SK-N-SH treated with all-trans-retinoic acid at 6 μM for 48 hours (cell line): Measurements from ENCODE around the gene DTWD2.

Experiments
- ATAC-seq: fragments of 200-7000 bp; cut with Tn5 transposase; 3 replicates; pipeline ENCODE4 v1.9.1; 2020; ENCODE audit warnings: mild to moderate bottlenecking, moderate library complexity
- ARNTL ChIP-seq: fragments of 450-650 bp; formaldehyde crosslinking; IDR thresholded peaks from 2 replicates; pipeline ENCODE4 v1.5.0; 2020; ENCODE audit warnings: low read depth, mild to moderate bottlenecking, moderate library complexity, borderline replicate concordance
- BACH2 ChIP-seq: fragments of 250-450 bp; sonication (Bioruptor Pico); IDR thresholded peaks from 2 replicates; pipeline ENCODE4 v1.9.0; 2021; ENCODE audit warnings: mild to moderate bottlenecking, borderline replicate concordance
- CREB5 ChIP-seq: fragments of 250-450 bp; sonication (Bioruptor Pico); IDR thresholded peaks from 2 replicates; pipeline ENCODE4 v1.5.1; 2020; ENCODE audit warnings: low read depth, mild to moderate bottlenecking, moderate library complexity
- CSDC2 ChIP-seq: fragments of 250-450 bp; sonication (Bioruptor Pico); IDR thresholded peaks from 2 replicates; pipeline ENCODE4 v1.5.0; 2020; ENCODE audit warnings: mild to moderate bottlenecking, moderate library complexity
- CSRNP3 ChIP-seq: fragments of 250-450 bp; sonication (Bioruptor Pico); IDR thresholded peaks from 2 replicates; pipeline ENCODE4 v1.5.1; 2021; ENCODE audit warnings: mild to moderate bottlenecking, moderate library complexity
- ESRRG ChIP-seq: fragments of 250-450 bp; sonication (Bioruptor Pico); IDR thresholded peaks from 2 replicates; pipeline ENCODE4 v1.6.1; 2021; ENCODE audit warnings: mild to moderate bottlenecking
- GLIS3 ChIP-seq: fragments of 250-450 bp; sonication (Bioruptor Pico); IDR thresholded peaks from 2 replicates; pipeline ENCODE4 v1.5.0; 2020; ENCODE audit warnings: mild to moderate bottlenecking, moderate library complexity
- ISL1 ChIP-seq: fragments of 250-450 bp; sonication (Bioruptor Pico); IDR thresholded peaks from 2 replicates; pipeline ENCODE4 v2.1.2; 2022; ENCODE audit warnings: mild to moderate bottlenecking, moderate library complexity
- OSR1 ChIP-seq: fragments of 250-450 bp; sonication (Bioruptor Pico); IDR thresholded peaks from 2 replicates; pipeline ENCODE4 v1.8.0; 2022; ENCODE audit warnings: moderate library complexity, mild to moderate bottlenecking, inconsistent platforms
- PATZ1 ChIP-seq: fragments of 250-450 bp; sonication (Bioruptor Pico); IDR thresholded peaks from 2 replicates; pipeline ENCODE4 v1.8.0; 2020; ENCODE audit warnings: mild to moderate bottlenecking, moderate library complexity, borderline replicate concordance
- POU6F1 ChIP-seq: fragments of 250-450 bp; sonication (Bioruptor Pico); IDR thresholded peaks from 2 replicates; pipeline ENCODE4 v1.8.0; 2021; ENCODE audit warnings: low read depth, mild to moderate bottlenecking, moderate library complexity, borderline replicate concordance
- RARB ChIP-seq: fragments of 250-450 bp; sonication (Bioruptor Pico); IDR thresholded peaks from 2 replicates; pipeline ENCODE4 v1.8.0; 2021; ENCODE audit warnings: mild to moderate bottlenecking, moderate library complexity
- SNAI2 ChIP-seq: fragments of 250-450 bp; sonication (Bioruptor Pico); IDR thresholded peaks from 2 replicates; pipeline ENCODE4 v1.5.0; 2020; ENCODE audit warnings: mild to moderate bottlenecking, moderate library complexity
- TCF4 ChIP-seq: fragments of 250-450 bp; sonication (Bioruptor Pico); IDR thresholded peaks from 2 replicates; pipeline ENCODE4 v1.8.0; 2021; ENCODE audit warnings: mild to moderate bottlenecking, moderate library complexity, borderline replicate concordance
- TOX ChIP-seq: fragments of 250-450 bp; sonication (Bioruptor Pico); IDR thresholded peaks from 2 replicates; pipeline ENCODE4 v1.8.0; 2021; ENCODE audit warnings: mild to moderate bottlenecking, moderate library complexity, borderline replicate concordance
- TSHZ2 ChIP-seq: fragments of 250-450 bp; sonication (Bioruptor Pico); IDR thresholded peaks from 2 replicates; pipeline ENCODE4 v1.5.0; 2020; ENCODE audit warnings: mild to moderate bottlenecking, moderate library complexity
- ZFP3 ChIP-seq: fragments of 250-450 bp; sonication (Bioruptor Pico); IDR thresholded peaks from 2 replicates; pipeline ENCODE4 v1.5.0; 2020; ENCODE audit warnings: mild to moderate bottlenecking, moderate library complexity
- ZFP30 ChIP-seq: fragments of 450-650 bp; formaldehyde crosslinking; IDR thresholded peaks from 2 replicates; pipeline ENCODE4 v1.5.0; 2022; ENCODE audit warnings: mild to moderate bottlenecking, moderate library complexity
- ZNF565 ChIP-seq: fragments of 450-650 bp; formaldehyde crosslinking; conservative IDR thresholded peaks from 2 replicates; pipeline ENCODE4 v1.5.0; 2020; ENCODE audit warnings: low read depth, mild to moderate bottlenecking, moderate library complexity
- ZNF70 ChIP-seq: fragments of 450-650 bp; formaldehyde crosslinking; IDR thresholded peaks from 2 replicates; pipeline ENCODE4 v1.5.0; 2020; ENCODE audit warnings: mild to moderate bottlenecking, moderate library complexity
- ZNF8 ChIP-seq: fragments of 450-650 bp; formaldehyde crosslinking; IDR thresholded peaks from 2 replicates; pipeline ENCODE4 v1.5.0; 2020; ENCODE audit warnings: mild to moderate bottlenecking, moderate library complexity

The DTWD2 gene

GRCh38 chr5:119011186-119011585 lies 22.8 kb upstream of the DTWD2 start (continued):
- TF ChIP-seq TSHZ2 (CRISPR knock-in tag), result no peak
- TF ChIP-seq RARB, result no peak
- TF ChIP-seq ZNF565 (CRISPR knock-in tag), result no peak

- ATAC-seq, result no peak
- no peak for TF ChIP-seq TCF4 (CRISPR knock-in tag)
- no peak for TF ChIP-seq PATZ1 (CRISPR knock-in tag)
- TF ChIP-seq BACH2 (CRISPR knock-in tag), result no peak
- no peak for TF ChIP-seq ZFP30 (CRISPR knock-in tag)
- TF ChIP-seq OSR1 (CRISPR knock-in tag), result no peak
- TF ChIP-seq ZNF8, result no peak
- TF ChIP-seq CREB5 (CRISPR knock-in tag), result no peak
- no peak for TF ChIP-seq ZFP3 (CRISPR knock-in tag)
- TF ChIP-seq, all 23 proteins: peak for 0
Measured at GRCh38 chr5:119010206-119010605, 21.9 kb upstream of the DTWD2 start.

- ATAC-seq, result no peak
- TF ChIP-seq ZNF70 (CRISPR knock-in tag), result no peak
- no peak for TF ChIP-seq ZFP30 (CRISPR knock-in tag)
- no peak for TF ChIP-seq CSDC2
- TF ChIP-seq ZFP3 (CRISPR knock-in tag), result no peak
- TF ChIP-seq OSR1 (CRISPR knock-in tag), result no peak
- TF ChIP-seq RARB, result no peak
- TF ChIP-seq POU6F1, result no peak
- TF ChIP-seq ISL1 (CRISPR knock-in tag), result no peak
- TF ChIP-seq CSRNP3 (CRISPR knock-in tag), result no peak
- no peak for TF ChIP-seq TCF4 (CRISPR knock-in tag)
- no peak for TF ChIP-seq TSHZ2 (CRISPR knock-in tag)
- TF ChIP-seq SNAI2, result no peak
- no peak for TF ChIP-seq PATZ1 (CRISPR knock-in tag)
- no peak for TF ChIP-seq ZNF565 (CRISPR knock-in tag)
- TF ChIP-seq GLIS3 (CRISPR knock-in tag), result no peak
- no peak for TF ChIP-seq ESRRG (CRISPR knock-in tag)
- TF ChIP-seq ARNTL (CRISPR knock-in tag), result no peak
- TF ChIP-seq ZNF8, result no peak
- no peak for TF ChIP-seq CREB5 (CRISPR knock-in tag)
- TF ChIP-seq TOX (CRISPR knock-in tag), result no peak
- TF ChIP-seq, all 23 proteins: peak for 0
Measured at GRCh38 chr5:119009131-119009530, 20.8 kb upstream of the DTWD2 start.
